GM19463 (cell line): ENCODE results near the gene PRR29.
"Not testable (repeated sequence)": the region's sequence is repeated elsewhere in the genome, so short reads cannot be mapped to it uniquely, and the experiment has no call there.

Experiments used
- ATAC-seq: cut with Tn5 transposase; IDR thresholded peaks from one replicate; pipeline ENCODE4 v1.9.1; 2021; ENCODE audit warnings: mild to moderate bottlenecking, moderate library complexity; ENCODE audit not compliant: unreplicated experiment

Gene PRR29

DNA sequence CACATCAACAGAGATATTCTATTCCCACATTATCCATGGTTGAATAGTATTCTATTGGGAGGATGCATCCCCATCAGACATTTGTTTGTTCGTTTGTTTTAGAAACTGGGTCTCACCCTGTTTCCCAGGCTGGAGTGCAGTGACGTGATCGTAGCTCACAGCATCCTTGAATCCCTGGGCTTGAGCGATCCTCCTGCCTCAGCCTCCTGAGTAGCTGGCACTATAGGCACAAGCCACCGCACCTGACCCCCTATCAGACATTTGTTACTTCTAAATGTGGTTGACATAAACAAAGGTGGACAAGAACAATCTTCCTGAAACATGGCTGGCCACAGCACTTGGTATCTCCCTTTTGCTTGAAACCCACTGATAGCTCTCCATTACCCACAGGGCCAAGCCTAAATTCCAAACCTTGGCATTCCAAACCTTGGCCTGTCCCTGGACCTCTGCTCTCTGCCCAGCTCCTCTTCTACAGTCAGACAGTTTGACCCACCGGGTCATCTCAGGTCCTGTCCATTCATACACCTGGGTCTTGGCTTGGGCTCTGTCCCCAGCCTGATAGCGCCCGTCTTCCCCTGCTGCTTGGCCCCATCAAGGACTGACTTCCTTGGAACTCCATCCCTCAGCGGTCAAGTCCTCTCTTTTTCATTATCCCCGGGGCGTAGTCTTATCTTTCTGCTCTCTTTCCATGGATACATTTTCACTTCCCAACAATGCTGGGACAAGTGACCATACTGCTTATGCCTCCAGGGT is 1.5 kb upstream of the PRR29 start:
- ATAC-seq, result no peak

DNA sequence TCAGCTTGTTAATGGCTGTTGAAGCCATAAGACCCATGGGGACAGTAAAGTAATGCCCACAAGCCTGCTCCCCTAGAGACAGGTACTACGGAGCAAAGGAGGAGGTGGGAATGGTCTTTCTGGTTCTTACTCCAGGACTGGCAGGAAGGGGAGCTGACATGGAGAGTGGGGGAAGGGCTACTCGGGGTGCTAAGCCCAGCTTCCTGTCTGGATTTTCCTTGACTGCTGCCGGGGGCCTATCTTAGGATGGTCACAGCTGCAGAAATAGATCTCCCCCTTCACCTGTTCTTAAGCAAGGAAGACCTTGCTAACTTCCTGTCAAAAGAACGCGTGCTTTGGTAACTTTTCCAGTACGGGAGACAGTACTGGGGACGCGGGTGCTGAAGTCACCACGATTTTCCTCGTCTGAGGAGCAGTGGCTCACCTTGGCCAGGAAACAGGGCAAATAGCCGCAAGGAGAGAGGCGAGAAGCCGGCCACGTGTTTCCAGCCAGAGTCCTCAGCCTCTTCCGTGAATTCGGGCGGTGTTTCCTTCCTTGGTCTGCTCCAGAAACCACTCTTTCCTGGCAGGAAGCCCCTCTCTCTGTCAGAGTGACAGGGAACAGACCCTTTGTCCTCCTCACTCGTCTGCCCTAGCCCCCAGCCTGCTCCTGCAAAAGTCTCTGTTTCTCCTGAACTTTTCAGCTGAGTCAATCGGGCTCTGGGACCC is 656 bp upstream of the PRR29 start:
- no peak for ATAC-seq

DNA sequence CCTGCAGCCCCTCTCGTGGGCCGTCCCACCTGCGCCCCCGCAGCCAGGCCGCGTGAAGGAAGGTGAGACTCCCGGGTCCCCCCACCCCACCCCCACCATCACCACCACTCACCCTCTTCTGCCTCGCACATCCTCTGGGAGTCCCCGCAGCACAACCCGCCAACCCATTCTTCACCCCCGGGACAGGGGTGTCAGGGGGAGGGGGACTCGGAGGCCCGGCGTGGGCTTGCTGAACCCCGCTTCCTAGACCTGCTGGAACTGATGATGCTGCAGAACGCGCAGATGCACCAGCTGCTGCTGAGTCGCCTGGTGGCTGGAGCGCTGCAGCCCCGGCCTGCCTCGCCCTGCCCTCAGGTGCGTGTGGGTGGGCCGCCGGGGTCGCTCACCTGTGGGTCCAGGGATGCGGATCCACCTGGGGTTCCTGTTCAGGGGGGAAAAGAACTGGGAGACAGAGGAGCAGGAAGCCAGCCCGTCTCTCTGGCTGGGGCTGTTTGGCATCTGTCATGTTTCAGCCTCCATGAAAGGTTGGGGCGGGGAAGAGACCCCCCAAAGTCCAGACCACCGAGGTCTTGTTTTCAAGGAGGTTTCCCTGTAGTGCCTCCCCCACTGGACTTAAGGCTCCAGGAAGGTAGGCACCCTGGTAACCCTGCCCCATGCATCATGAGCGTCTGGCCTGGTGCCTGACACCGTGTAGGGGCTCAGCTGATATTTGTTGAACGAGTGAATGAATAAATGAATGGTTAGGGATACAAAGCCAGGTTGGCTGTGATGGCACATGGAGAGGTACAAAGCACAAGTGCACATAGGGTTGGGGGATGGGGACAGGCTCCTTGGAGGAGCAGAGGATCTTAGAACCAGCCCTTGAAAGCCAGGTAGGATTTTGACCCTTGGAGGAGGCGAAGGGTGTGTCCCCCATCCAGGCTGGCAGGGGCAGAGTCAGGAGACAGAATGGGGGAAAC is 849 bp downstream of the PRR29 start:
- no peak for ATAC-seq

DNA sequence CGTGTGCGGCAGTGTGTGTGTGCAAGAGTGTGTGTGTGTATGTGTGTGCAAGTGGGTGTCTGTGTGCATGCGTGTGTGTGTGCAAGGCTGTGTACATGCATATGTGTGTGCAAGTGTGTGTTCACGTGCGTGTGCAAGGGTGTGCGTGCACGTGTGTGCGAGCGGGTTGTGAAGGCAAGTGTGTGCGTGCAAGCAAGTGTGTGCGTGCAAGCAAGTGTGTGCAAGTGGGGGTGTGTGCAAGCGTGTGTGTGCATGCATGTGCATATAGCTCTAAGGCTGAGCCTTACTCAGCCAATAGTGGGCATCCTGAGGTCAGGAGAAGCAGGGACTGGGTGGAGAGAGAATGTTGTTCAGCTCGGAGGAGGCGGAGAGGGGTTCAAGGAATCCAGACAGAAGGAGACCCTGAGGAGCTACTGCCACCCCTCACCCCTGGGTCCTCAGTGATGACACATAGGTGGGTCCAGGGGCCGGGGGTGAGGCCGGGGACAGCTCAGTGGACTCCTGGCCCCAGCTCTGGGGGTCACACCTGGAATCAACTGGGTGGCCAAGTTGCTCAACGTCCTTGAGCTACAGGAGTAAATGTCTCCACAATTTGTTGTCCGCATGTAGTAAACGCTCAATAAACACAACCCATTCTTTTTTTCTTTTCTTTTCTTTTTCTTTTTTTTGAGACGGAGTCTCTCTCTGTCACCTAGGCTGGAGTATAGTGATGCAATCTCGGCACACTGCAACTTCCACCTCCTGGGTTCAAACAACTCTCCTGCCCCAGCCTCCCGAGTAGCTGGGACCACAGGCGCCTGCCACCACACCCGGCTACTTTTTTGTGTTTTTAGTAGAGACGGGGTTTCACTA is 1.8 kb downstream of the PRR29 start:
- no peak for ATAC-seq

DNA sequence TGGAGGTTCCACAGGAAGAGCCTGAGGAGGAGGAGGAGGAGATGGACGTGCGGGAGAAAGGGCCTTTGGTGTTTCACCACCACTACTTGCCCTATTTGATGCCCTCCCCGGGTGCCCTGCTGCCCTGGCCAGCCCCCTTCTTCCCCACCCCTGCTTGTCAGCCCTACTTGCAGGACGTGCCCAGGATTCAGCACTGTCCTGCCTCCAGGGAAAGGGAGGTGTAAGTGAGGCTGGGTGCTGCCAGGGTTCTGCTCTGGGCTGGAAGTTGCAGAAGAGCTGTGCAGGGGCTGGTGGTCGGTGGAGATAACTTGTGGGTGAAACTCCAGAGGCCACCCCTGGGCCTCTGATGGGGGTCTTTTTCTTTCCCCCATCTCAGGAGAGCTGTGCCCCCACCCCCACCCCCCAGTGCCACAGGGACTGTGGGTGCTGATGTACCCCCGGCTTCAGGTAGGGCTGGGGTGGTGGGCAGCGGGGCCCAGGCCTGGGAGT is 3.0 kb downstream of the PRR29 start:
- no peak for ATAC-seq

DNA sequence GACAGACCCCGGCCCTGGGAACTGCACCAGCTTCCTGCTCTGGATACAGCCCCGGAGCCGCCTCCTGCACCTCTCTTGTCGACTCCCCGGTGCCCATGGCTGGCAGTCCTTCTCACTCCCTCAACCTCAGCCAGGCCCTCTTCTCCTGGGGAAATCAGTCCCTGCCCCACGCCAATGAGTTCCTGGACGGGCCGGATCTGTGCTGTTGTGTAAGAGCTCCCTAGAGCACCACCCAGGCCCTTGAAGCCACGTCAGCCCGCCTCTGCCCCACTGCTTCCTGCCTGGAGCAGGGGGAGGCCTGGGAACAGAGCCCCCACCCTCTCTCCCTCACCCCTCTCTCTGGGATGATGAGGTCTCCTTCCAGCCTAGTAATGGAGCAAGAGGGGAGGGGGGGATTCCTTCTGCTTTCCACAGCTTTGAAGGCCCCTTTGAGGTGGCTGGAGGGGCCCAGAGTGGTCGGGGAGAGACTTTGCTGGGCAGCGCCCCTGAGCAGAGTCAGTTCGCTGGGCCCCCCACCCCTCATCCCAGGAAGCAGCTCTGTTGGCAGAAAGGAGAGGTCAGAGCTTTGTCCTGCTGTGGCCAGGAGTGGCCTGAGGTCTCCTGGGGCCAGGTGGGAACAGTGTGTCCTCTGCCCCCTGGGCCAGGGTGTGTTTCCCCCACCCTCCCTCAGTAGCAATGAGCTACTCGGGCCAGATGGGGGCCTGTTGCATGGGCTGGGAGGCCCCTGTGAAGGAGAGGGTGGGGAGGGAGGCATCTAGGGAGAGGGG is 3.8 kb downstream of the PRR29 start:
- no peak for ATAC-seq

DNA sequence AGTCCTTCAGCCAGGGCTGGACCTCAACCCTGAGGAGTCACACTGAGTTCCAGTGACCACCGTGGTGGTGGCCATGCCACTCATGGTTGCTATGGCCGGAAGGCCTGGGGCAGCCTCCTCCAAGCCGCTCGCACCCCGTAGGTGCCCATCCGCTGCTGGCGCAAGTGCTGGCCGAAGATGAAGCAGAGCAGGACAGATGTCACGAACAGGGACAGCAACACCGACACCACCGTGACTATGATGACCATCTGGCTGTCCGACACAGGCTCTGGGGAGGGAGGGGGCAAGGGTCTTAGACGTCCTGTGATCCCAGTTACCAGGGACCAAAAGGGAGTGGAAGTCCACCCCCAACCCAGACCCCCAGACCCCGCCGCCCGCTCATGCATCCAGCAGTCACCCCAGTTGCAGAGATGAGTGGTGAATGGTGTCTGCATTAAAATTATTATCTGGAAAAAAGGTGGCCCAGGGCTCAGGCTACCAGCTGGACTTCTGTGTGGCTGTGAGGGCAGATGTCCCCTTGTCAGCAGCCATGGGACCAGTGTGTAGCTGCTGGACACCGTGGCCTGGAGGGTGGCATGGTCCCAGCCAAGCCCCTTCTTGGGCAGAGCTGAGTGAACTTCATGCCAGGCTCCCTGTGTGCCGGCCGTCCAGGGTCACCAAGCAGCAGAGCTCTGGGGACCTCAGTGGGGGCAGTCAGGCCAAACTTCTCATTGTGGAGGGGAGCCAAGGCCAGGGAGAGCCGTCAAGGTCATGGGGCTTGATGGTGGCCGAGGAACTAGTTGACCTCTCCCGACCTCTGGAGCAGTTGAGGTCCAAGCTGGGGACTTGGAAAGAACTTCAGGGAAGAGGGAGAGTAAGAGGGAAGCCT is 4.7 kb downstream of the PRR29 start:
- ATAC-seq, result no peak

DNA sequence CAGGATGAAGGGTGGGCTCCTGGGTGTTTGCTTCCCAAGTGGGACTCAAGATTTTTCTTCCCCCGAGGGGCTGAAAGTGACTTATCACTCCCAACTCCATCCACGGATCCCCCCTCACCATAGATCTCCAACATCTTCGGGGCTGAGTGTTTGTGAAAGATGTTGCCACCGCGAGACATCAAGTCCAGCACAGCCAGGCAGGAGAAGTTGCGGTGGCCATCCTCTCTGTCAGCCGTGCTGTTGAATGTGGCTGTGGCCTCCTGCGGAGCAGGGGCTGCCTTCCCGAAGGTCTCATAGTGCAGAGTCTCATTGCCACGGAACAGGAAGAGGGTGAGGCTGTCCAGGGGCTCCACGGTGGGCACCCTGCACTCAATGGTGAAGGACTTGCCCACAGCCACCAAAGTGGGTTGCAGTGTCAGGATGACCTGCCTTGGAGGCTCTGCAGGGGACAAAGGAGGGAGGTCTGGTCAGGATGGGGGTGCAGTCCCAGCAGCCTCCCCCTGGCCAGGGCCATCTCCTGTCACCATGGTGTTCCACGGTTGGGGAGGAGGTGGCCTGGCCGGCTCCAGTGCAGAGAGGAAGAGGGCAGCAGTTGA is 5.5 kb downstream of the PRR29 start:
- ATAC-seq, result no peak

DNA sequence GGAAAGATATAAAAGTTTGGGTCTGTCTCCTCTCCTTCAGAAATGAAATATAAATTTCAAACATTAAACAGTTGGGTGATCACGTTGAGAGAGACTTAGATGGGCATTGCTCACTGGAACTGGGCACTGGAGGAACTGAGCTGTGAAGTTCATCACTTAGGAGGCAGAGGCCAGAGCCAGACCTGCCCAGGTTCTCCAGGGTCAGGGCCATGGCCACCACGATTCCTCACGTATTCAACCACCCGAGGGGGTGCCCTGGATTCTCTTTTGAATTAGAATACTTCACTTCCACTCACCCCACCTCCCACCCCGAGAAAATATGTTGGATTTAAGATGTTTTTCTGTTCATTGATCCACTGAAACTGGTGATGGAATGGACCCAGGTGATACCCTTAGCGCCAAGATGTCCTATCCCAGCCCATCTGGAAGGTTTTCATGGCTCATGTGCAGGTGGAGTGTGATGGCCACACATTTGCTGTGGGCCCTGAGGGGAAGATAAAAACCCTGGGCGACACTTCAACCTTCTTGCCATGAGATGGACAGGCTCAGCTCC is 6.1 kb downstream of the PRR29 start:
- ATAC-seq, result no peak

DNA sequence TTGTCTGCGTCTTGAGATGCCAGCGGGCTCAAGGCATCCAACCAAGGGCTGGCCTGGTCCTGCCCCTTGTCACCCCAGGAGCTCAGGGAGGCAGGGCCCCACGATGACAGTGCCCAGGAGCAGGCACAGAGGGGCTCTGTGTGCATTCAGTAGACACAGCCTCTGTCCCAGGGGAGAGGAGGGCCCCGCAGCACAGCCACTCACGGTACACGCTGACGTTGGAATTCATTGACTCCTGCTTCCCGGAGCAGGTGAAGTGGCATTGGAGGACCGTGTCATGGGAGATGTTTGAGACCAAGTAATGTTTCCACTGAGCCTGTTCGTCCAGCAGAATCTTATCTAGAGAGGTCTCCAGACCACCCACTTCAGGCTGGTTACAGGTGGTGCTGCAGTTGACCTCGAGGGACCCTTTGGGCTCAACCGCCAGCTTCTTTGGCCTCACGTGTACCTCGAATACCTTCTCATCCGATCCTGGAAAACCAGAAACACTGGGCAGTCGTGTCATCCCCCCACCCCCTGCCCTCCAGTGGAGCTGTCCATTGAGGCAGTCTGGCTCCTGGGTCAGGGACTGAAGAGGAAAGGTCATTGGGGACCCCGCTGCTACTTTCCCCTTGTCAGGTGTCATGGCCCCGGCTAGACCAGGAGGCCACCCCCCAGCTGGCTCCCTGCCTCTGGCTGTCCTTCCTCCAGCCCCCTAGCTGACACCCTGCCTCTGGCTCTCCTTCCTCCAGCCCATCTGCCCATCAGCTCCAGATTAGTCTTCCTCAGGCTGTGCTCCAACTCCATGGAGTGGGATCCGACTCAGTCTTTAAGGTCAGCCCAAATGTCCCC is 7.0 kb downstream of the PRR29 start:
- no peak for ATAC-seq

DNA sequence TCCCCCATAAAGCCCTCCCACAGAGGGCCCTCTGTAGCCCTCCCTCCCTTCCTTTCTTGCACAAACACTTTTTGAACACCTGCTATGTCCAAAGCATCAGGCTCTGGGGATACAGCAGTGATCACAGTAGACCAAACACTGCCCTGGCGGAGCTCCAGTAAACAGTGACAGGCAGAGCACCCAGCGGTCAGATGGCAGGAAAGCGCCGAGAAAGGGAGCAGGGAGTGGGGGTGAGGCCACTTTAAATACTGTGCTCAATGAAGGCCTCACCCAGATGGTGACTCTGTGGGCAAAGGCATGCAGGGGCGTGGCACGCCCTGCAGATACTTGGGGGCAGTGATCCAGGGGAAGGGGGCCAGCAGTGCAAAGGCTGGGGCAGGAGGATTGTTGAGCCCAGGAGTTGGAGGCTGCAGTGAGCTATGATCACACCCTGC is 7.6 kb downstream of the PRR29 start:
- no peak for ATAC-seq

DNA sequence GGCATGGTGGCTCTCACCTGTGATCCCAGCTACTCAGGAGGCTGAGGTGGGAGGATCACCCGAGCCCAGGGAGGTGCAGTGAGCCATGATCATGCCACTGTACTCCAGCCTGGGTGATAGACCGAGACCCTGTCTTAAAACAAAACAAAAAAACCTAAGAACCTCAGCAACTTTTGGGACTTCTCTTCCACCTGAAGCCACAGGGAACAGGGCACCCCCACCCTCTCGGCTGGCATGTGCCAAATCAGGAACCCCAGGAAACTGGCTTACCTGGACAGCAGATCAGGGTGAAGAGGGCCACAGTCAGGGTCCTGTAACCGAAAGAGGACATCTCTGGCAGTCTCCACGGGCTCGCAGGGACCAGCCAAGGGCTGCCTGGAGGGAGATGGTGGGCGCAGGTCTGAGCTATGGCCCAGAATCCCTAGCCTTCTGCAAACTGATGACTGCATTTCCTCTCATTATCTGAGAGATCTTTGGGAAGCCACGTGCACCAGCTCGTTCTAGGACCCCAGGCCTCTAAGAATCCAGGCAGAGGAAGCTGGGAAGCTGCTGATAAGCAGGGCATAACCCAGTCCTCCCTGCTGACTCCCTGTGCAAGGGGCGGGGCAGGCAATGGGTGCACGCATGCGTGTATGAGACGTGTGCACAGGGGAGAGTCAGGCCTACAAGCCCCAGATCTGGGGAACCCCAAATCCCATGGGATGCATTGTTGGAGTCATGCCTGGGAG is 8.4 kb downstream of the PRR29 start:
- ATAC-seq, result no peak

DNA sequence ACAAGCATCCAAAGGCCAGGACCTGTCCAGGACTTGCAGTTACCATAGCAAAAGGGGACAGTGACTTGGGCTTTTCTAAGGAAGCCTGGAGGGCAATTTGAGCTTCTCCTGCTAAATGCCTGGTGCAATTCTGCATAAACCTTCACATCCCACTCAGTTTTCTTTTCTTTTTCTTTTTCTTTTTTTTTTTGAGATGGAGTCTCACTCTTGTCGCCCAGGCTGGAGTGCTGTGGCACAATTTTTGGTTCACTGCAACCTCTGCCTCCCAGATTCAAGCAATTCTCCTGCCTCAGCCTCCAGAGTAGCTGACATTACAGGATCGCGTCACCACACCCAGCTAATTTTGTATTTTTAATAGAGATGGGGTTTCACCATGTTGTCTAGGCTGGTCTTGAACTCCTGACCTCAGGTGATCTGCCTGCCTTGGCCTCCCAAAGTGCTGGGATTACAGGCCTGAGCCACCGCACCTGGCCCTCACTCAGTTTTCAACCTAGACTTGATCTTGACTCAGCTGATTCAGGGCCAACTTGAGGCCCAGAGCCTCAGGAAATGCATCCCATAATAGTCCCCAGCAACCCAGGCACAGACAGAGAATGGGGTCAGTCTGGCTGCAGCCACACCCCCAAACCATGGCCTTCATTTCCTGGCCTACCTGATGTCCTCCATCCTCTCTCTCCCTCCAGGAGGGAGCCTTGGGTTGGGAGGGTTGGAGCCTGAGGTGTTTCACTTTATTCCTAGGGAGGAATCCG is 9.1 kb downstream of the PRR29 start:
- ATAC-seq, result not testable (repeated sequence)

DNA sequence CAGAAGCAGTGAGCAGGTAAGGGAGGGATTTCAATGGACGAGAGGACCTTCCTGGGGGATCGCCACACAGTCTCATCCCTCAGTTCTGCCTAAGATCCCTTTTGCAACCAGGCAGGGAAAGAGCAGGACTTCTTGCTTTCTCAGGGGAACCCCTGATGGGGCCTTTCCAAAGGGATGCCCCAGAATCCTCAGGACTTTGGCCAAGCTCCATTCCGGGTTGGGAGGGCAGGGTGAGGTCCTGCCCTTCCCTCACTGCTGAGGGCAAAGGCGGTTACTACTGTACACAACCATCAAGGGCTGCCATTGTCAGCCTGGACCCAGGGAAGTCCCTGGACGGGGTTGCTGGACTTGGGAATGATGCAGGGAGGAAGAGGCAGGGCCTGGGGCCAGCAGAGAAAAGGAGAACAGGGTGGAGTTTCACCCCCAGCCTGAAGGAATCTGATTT is 9.7 kb downstream of the PRR29 start:
- ATAC-seq, result no peak

DNA sequence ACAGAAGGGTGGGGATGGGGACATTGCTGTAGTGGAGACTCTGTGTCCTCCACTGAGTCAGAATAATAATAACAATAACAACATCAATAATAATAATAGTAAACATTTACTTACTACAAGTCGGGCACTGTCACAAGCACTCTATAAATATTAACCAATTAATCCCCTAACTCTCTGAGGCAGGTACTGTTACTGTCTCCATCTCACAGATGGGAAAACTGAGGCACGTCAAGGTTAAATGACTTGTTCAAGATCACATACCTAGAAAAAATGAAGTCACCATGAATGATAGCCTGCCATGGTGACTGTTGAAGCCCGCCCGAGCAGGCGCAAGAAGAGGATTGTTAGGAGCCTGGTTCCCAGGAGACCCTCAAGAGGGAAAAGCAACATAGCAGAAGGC is 10.2 kb downstream of the PRR29 start:
- no peak for ATAC-seq

DNA sequence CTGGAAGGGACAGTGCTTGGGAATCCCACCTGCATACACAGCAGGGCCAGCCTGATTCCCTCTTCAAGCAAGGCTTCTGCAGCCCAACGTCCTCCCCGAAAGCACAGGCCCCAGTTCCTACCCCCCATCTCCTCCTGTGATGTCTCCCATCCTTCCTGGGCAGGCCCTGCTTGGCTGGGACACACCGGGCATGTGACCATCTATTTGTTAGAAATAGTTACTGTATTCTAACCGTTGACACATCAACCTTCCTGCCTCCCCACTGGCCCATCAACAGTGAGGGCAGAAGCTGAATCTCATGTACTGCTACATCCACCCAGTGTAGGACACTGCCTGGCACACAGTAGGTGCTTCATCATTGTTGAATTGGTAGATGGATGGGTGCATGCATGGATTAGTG is 10.7 kb downstream of the PRR29 start:
- ATAC-seq, result no peak
